Stimulated activated CD4-positive, alpha-beta T cell treated with anti-CD3 and anti-CD28 coated beads, Interleukin-15, amount 100 ng/mL, for 24 hours (primary cell): ENCODE data around the gene CCBE1.
"Not testable (repeated sequence)": the region's sequence is repeated elsewhere in the genome, so short reads cannot be mapped to it uniquely, and the experiment has no call there.

ENCODE experiments used
- DNase-seq: peaks from one replicate; pipeline ENCODE4 v3.0.0-alpha.2; 2020

CCBE1 gene

DNA sequence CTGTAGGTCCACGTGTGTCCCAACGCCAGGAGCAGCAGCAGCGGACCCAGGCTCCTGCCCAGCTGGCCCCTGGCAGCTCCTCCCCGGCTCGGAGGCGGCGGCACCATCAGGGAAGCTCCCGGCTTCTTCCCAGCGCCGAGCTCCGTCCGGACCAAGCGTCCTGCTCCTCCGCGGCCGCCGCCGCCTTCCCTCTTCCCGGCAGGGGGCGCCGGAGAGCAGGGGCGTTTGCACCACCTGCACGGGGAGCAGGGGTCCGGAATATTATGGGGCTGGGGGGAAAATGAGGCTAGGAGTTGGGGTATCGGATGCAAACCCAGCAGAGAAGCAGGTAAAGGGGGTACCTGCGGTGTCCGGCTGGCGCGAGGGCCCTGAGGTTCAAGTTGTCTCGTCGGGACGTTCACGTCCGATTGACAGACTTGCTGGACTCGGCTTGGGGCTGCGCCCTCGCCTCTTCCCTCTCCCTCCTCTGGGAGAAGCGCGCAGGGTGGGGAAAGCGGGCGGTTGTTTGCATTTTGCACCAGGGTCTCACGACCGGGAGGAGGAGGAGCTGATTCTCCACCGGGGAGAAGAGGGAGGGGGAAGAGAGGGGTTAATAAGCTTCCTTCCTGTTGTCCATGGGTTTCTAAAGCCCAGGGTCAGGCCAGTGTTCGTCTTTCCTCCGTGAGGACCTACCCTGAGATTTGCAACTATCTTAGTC is at the start of gene CCBE1:
CCBE1 (minus strand) TSS at position 188 of the 697 bp plus-strand sequence.
- DNase-seq, result peak; percentile 69

DNA sequence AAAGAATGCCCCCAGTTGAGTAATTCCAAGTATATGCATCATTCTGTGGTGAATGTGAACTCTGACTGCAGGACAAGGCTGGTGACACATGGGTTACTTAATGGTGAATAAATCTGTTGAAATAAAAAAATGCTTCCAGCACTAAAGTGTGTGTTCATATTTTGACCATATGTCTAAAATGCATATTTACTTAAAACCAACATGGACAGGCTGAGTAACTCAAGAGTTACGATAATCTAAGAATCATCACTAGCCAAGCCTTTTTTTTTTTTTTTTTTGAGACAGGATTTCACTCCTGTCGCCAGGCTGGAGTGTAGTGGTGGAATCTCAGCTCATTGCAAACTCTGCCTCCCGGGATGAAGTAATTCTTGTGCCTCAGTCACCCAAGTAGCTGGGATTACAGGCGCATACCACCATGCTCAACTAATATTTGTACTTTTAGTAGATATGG is 47.1 kb upstream of the CCBE1 start:
- DNase-seq, result no peak

DNA sequence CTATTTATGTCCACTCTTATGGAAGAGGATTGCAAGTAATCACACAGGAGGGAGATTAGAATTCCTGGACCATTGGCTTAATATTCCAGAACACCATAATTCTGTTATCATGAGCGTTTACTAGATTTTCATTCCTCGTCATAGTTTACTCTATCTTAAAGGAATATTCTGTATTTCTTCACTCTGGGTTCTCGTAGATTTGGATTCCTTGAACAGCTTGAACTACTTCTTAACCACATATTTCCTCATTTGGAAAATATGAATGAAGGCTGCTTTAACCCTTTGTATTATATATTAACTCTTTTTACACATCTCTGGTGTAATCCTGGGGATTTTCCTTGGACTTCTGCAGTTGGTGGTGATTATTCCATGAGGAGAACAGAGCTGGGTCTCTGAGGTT is 46.3 kb upstream of the CCBE1 start:
- DNase-seq, result no peak

DNA sequence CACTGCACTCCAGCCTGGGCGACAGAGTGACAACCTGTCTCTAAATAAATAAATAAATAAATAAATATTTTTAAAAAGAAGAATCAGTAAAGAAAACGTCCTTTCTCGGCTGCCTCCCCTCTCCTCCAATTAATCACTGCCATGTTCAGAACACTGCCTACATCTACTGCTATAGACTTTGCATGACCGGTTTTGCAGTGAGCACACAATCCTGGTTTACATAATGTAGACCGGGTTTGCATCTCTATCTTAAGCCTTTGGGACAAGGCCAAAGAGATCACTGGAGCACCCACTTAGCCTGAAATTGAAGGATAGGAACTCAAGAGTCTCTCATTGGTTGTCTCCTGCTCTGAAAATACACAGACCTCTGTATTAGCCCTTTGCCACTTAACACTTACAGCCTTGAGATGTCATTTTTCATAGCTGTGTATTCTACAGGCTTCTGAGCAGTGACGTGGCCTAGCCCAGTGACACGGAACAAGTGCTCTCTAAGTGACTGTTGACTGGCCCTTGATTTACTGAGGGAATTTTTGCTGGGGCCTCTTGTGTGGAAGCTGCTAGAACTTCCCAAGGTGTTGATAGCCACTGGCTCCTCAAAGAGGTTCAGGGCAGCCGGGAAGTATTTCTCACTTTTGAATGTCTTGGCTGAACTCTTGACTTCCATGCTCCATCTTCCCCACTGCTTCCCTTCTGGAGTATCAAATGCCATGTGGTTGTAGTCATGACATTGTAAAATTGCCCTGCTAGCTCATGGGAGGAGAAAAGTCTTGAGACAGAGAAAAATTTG is 45.3 kb upstream of the CCBE1 start:
- no peak for DNase-seq

- DNase-seq, result no peak
Measured at GRCh38 chr18:59740141-59740540, 42.9 kb upstream of the CCBE1 start.

DNA sequence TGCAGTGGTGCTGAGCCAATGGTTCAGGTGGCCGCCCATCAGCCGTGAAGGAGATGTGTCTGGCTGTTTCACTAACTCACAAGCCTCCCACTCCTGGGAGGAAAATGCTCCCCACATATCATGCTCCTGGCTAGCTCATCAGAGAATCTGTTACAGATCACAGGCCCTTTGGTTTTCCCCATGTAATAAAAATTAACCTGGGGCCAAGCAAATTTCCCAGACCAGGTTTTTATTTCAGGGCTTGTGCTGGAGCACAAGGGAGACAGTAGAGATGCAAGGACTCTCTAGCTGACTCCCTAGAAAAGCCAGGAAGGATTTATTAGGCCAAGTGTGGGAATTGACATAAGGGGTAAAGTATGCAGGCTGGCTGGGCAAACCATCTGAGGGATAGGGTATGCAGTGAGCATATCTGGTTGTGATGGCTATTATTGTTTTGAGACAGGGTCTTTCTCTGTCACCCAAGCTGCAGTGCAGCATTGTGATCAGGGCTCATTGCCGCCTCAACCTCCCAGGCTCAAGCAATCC is 40.6 kb upstream of the CCBE1 start:
- no peak for DNase-seq

GRCh38 chr18:59737335-59737734 is 40.1 kb upstream of the CCBE1 start:
- not testable (repeated sequence) for DNase-seq

DNA sequence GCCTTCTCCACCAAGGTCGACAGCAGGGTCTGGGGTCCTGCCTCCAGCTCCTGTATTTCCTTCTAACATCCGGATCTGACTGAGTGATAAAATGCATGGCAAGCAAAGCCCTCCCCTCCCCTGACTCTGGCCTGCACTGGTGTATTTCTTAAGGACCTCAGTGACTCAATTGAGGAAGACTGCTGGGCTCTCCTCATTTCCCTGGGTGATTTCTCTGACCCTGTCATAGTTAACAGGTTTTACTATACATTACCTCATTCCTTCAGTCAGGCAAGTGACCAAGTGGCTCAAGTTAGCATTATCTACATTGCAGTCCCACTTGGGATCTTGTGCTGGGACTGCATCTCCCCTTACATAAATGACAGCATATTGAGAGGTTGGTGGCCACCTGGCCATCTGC is 38.8 kb upstream of the CCBE1 start:
- DNase-seq, result no peak

- no peak for DNase-seq
Measured at GRCh38 chr18:59735269-59735860, 38.1 kb upstream of the CCBE1 start.

- no peak for DNase-seq
Measured at GRCh38 chr18:59733421-59733820, 36.2 kb upstream of the CCBE1 start.

DNA sequence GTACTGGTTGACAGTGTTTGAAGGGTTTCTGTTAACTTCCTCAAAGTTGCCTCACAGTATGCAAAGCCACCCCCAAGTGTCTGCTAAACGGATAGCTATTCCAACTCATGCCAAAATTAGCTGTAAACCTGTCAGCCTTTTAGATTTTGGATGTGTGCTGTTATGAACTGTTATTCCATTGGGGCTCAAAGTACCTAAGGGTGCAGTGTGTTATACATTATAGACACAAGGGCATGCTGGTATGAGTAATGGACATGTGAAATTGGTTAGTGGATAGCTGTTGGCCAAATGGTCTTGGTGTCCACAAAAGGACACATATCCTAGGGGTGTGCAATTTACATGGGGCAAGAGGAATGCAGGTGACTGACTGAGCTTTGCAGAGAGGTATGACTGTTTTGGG is 33.7 kb upstream of the CCBE1 start:
- DNase-seq, result no peak

DNA sequence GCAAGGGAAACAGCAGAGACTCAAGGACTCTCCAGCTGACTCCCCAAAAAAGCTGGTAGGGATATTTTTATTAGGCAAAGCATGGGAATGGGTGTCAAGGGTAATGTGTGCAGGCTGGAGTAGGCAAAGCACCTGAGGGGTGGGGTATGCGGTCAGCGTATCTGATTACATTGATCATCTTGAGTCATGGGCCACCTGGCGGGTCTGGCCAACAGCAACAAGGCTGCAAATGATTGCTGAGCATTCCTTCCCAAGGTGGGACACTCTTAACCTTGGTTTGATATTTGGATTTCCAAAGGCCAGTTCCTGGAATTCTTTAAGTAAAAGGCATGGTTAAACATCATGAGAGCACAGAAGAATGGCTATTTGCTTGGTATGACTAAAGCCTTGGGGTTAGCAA is 32.6 kb upstream of the CCBE1 start:
- no peak for DNase-seq

GRCh38 chr18:59728816-59729215 is 31.6 kb upstream of the CCBE1 start:
- no peak for DNase-seq

DNA sequence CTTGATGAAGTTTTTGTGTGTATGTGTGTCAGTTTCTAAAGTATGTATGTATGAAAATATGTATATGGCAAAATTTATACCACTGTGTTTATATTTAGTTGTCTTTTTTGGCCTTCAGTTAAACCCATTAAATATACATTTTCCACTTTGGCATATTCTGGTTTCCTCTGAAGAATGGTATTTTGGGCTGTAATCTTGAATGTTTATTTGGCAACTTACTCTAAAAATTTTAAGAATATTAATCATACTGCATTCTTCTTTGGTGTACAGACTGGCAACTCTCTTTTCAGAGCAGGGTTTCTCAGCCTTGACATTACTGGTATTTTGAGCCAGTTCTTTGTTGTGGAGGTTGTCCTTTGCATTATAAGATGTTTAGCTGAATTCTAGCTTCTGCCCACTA is 27.9 kb upstream of the CCBE1 start:
- DNase-seq, result no peak

GRCh38 chr18:59724103-59724502 is 26.9 kb upstream of the CCBE1 start:
- no peak for DNase-seq

DNA sequence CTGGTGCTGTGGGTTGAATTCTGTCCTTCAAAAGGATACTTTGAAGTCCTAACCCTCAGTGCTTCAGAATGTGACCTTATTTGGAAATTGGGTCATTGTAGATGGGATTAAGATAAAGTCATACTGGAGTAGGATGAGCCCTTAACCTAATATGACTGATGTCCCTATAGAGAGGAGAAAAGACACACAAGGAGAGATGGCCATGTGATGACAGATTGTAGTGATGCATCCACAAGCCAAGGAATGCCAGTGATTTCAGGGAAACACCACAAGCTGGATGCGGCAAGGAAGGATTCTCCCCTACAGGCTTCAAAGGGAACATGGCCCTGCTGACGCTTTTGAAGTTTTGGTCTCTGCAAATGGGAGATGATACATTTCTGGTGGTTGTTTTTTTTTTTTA is 24.7 kb upstream of the CCBE1 start:
- no peak for DNase-seq

DNA sequence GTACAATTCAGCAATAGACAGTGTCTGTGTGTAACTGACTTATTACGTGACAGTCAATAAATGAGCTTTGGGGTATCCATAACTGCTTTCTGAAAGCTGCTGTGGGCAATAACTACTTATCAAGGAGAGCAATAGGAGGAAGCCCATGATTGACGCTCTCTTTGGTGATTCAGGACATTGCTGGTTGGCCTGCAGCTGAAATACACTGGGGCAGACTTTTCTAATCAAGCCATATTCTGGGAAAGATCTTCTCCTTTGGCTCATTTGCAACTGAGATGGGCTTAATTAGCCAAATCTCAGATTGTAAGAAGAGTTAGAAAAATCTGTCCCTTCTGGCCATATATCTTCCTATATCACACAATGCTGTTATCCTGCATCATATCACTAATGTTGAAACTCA is 24.0 kb upstream of the CCBE1 start:
- DNase-seq, result no peak

DNA sequence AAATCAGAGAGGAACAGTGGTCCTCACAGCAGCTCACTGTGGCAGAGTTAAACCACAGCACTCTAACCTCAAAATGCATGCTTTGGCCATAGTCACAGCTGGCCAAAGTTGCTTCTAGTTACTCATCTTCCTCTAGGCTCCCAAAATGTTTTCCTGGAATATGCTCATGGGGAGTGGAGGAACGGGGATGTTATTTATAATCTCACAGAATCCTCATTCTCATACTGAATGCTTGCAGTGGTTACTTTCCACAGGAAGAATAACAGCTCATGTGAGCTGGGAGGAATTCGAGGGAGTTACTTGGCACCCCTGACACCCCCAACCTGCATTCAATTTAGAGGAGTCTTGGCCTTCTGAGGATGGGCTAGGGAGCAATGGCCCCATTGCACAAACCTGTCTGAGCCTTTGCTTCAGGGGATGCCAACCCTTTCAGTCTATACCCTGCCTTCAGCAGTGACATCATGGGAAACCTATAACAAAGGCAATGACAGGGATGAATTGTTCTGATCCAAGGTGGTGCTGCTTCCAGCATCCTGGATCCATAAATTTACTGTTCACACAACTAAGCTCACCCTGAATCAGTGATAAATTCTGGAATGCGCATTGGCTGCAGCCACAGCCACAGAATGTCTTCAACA is 22.4 kb upstream of the CCBE1 start:
- DNase-seq, result no peak

GRCh38 chr18:59718464-59719157 is 21.4 kb upstream of the CCBE1 start:
- DNase-seq, result no peak

DNA sequence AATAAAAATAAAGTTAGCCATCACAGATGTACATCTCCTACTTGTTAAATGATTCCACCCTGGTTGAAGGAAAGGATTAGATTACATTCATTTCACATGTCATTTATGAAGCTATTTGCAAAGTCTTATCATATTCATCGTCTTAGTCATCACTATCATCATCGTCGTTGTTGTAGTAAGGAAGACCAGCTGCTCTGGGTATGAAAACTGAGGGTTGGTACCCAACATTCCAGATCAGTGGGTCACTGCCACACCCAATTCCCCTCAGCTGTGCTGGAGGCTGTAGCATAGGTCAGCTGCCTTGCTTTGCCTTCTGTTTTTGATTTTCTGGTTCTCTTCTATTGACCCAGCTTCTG is 20.9 kb upstream of the CCBE1 start:
- no peak for DNase-seq

DNA sequence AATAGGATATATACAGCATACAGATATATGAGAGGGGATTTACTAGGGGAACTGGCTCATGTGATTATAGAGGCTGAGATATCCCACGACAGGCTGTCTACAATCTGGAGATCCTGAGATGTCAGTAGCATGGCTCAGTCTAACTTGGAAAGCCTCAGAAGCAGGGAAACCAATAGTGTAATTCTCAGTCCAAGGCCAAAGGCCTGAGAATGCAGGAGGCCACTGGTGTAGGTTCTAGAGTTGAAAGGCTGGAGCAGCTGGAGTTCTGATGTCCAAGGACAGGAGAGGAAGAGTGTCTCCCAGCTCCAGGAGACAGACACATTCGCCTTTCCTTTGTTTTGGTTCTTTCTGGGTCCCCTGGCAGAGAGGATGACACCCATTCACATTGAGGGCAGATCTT is 20.1 kb upstream of the CCBE1 start:
- DNase-seq, result no peak

- no peak for DNase-seq
Measured at GRCh38 chr18:59715966-59716369, 18.7 kb upstream of the CCBE1 start.

- no peak for DNase-seq
Measured at GRCh38 chr18:59715445-59715844, 18.2 kb upstream of the CCBE1 start.
